Activated CD4-positive, alpha-beta T cell treated with anti-CD3 and anti-CD28 coated beads, Interleukin-2, Interleukin-6, amounts not matched to agents 100 ng/mL and 50 ng/mL, durations not matched to agents 16 hours and 8 hours (primary cell): ENCODE measurements around the gene USP20.

Source experiments
- DNase-seq: peaks from one replicate; pipeline ENCODE4 v3.0.0-alpha.2; 2020

Gene USP20

DNA sequence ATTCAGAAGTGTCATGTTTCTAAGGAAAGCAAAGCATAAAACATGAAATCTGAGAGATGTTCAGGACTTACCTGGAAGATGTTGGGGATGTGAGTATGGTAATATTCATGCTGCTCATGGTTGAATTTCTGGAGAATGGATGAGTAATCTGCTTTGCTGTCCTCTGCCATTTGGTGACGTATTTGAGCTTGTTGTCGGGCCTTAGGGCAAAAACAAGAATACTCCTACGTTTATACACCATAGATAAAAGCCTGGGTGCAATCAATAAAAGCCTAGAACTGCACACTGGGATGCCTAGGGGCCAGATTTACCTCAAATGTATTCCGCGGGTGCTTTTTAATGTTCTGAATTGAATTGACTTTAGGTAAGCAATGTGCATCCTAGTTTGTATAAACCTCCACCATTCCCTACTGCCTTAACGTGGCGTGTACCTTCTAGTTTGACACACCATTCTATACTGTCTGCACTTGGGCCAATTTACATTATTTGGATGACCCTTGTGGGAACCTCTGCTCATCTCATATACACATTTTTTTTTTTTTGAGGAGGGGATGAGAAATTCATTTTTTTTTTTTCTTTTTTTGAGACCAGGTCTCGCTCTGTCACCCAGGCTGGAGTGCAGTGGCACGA, 94.4 kb downstream of the USP20 start:
- no peak for DNase-seq

DNA sequence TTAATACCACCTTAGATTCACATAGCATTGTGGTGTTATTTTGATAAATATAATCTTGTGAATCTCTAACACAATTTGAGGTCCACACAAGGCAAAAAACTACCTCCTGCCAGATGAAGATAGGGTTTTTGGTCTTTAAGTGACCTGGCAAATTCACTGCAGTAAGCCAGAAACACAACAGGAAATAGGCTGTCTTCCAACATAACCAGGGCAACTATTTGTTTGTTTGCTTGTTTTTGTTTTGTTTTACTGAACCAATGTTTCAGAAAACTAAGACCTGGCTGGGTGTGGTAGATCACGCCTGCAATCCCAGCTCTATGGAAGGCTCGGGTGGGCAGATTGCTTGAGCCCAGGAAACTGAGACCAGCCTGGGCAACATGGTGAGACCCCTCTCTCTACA, 95.5 kb downstream of the USP20 start:
- no peak for DNase-seq
